ENCODE measurements around the gene PITHD1.
"Not testable (repeated sequence)": the region's sequence is repeated elsewhere in the genome, so short reads cannot be mapped to it uniquely, and the experiment has no call there.

Gene PITHD1

GRCh38 chr1:23798662-23799142 lies 20.5 kb downstream of the PITHD1 start:
- no peak for DNase-seq (ENCODE audit: low read depth in 2 of 2)

- DNase-seq (ENCODE audit: low read depth in 2 of 2), result no peak
Measured at GRCh38 chr1:23799255-23799569, 21.0 kb downstream of the PITHD1 start.

- no peak for DNase-seq (ENCODE audit: low read depth in 2 of 2)
Measured at GRCh38 chr1:23799570-23800399, 21.6 kb downstream of the PITHD1 start.

GRCh38 chr1:23800400-23801337 lies 22.5 kb downstream of the PITHD1 start, which contains the start of gene GALE:
TSS of gene GALE (minus strand) at chr1:23800754. CDS start at chr1:23799007, 1,747 bp downstream.
- peak; percentile 96 to 98 for DNase-seq (ENCODE audit: low read depth in 2 of 2)

- no peak for DNase-seq (ENCODE audit: low read depth in 2 of 2)
Measured at GRCh38 chr1:23801338-23801748, 23.1 kb downstream of the PITHD1 start.

- no peak for DNase-seq (ENCODE audit: low read depth in 2 of 2)
Measured at GRCh38 chr1:23801876-23802275, 23.7 kb downstream of the PITHD1 start.

GRCh38 chr1:23802809-23803342 lies 24.7 kb downstream of the PITHD1 start:
- DNase-seq (ENCODE audit: low read depth in 2 of 2), result not testable (repeated sequence)

GRCh38 chr1:23803674-23804073 lies 25.5 kb downstream of the PITHD1 start:
- no peak for DNase-seq (ENCODE audit: low read depth in 2 of 2)

- no peak for DNase-seq (ENCODE audit: low read depth in 2 of 2)
Measured at GRCh38 chr1:23804183-23804835, 26.1 kb downstream of the PITHD1 start.

GRCh38 chr1:23805025-23805424 lies 26.8 kb downstream of the PITHD1 start:
- no peak for DNase-seq (ENCODE audit: low read depth in 2 of 2)

- DNase-seq (ENCODE audit: low read depth in 2 of 2), result no peak
Measured at GRCh38 chr1:23806280-23806679, 28.1 kb downstream of the PITHD1 start.

- no peak for DNase-seq (ENCODE audit: low read depth in 2 of 2)
Measured at GRCh38 chr1:23807453-23807852, 29.2 kb downstream of the PITHD1 start.

- peak; percentile 70 to 73 for DNase-seq (ENCODE audit: low read depth in 2 of 2)
Measured at GRCh38 chr1:23809751-23810171, 31.5 kb downstream of the PITHD1 start.

- DNase-seq (ENCODE audit: low read depth in 2 of 2), result peak in 1 of 2 donors; percentile 37
Measured at GRCh38 chr1:23810818-23811540, 32.8 kb downstream of the PITHD1 start.

GRCh38 chr1:23814016-23814415 lies 35.8 kb downstream of the PITHD1 start:
- no peak for DNase-seq (ENCODE audit: low read depth in 2 of 2)

GRCh38 chr1:23816361-23816760 lies 38.1 kb downstream of the PITHD1 start:
- DNase-seq (ENCODE audit: low read depth in 2 of 2), result no peak

GRCh38 chr1:23816906-23817305 lies 38.7 kb downstream of the PITHD1 start:
- no peak for DNase-seq (ENCODE audit: low read depth in 2 of 2)

GRCh38 chr1:23817633-23818032 lies 39.4 kb downstream of the PITHD1 start:
- DNase-seq (ENCODE audit: low read depth in 2 of 2), result no peak

- DNase-seq (ENCODE audit: low read depth in 2 of 2), result no peak
Measured at GRCh38 chr1:23823767-23824166, 45.5 kb downstream of the PITHD1 start.

- no peak for DNase-seq (ENCODE audit: low read depth in 2 of 2)
Measured at GRCh38 chr1:23824711-23825075, 46.5 kb downstream of the PITHD1 start.
